Body of pancreas (tissue), 4 donors: ENCODE results near the gene SOCS7. TPM values are rescaled to one million over a fixed set of nuclear protein-coding genes. Genes with fewer than 3 reads are reported as not detected.
"Not testable (repeated sequence)": the region's sequence is repeated elsewhere in the genome, so short reads cannot be mapped to it uniquely, and the experiment has no call there.

Experiments used
- ATAC-seq: fragments of 150-250 bp; one replicate; pipeline ENCODE4 v1.9.1; 2016
- DNase-seq, 4 donors: peaks; one replicate each; pipeline ENCODE4 v3.0.0-alpha.2; 2019
- H3K27ac ChIP-seq, 4 donors: fragments of 200-600 bp; sonication (generic); 1 replicate in 3 of 4; 2 replicates in 1 of 4; pipeline versions ENCODE4 v1.5.1 to v1.6.1; 2016 to 2019; ENCODE audit warnings: mild to moderate bottlenecking in 1 of 4, mixed read lengths in 1 of 4, moderate library complexity in 1 of 4
- H3K27me3 ChIP-seq, 2 donors: fragments of 200-600 bp; sonication (generic); one replicate each; pipeline ENCODE4 v1.6.0; 2016; ENCODE audit warnings: mild to moderate bottlenecking in 1 of 2
- H3K36me3 ChIP-seq, 2 donors: fragments of 200-600 bp; sonication (generic); replicated peaks in 1 of 2; 2 replicates each; pipeline ENCODE4 v1.5.1; 2016; ENCODE audit warnings: low read depth in 2 of 2; ENCODE audit not compliant: insufficient read depth in 1 of 2
- H3K4me1 ChIP-seq: fragments of 200-600 bp; sonication (generic); one replicate; pipeline ENCODE4 v1.6.0; 2016
- H3K4me3 ChIP-seq, 2 donors: fragments of 200-600 bp; sonication (generic); 1 replicate in 1 of 2; 2 replicates in 1 of 2; pipeline ENCODE4 v1.5.1; 2016 to 2019
- H3K9me3 ChIP-seq, 3 donors: fragments of 200-600 bp; sonication (generic); 1 replicate in 2 of 3; 2 replicates in 1 of 3; pipeline ENCODE4 v1.5.1; 2016
- CTCF ChIP-seq, 7 experiments: fragments of 450-650 bp in 4 of 7; fragments of 200-600 bp in 3 of 7; sonication (generic) in 3 of 7; IDR thresholded peaks; one replicate each; pipeline ENCODE4 v1.5.1; 2016 to 2019; ENCODE audit warnings: antibody characterized with exemption in 7 of 7
- POLR2A ChIP-seq, 3 donors: fragments of 450-650 bp; IDR thresholded peaks; one replicate each; pipeline ENCODE4 v1.6.1; 2016; ENCODE audit warnings: antibody characterized with exemption in 3 of 3, mild to moderate bottlenecking in 2 of 3
- WGBS, 2 donors: methylation state at CpG; one replicate each; pipeline ENCODE4 v1.1.5; 2017; 5-methylcytosine and 5-hydroxymethylcytosine counted together
- intact Hi-C: fragments of 100-400 bp; cut with DNase I; formaldehyde crosslinking; loops from one replicate; pipeline ENCODE4 v1.15.1; 2023
- total RNA-seq, 2 donors: library from RNA; depleted of rRNA; stranded (reverse); fragments of >200 nt; gene quantifications; one replicate each; pipeline ENCODE4 v1.1.0, GENCODE V29; 2016

SOCS7 gene
- total RNA-seq, 2 donors from 2014 or later: 15.3 to 34.3 TPM

- no peaks in the 10 kb centered on the region for H3K9me3 ChIP-seq
- H3K36me3 ChIP-seq: no peaks in the 10 kb centered on the region
- WGBS, 2 donors: 81 to 82% methylated on average over 6 to 10 of the region's 10 CpGs
- H3K27ac ChIP-seq: no peak overlapping the region
- DNase-seq (no peak), ATAC-seq (no peak)
- intact Hi-C loops: no loop called here
- no peaks in the 10 kb centered on the region for H3K27me3 ChIP-seq
- no peak overlapping the region for H3K4me3 ChIP-seq
- no peak for TF ChIP-seq POLR2A (IDR thresholded peaks at IDR 0.05)
- no peak for TF ChIP-seq CTCF (IDR thresholded peaks at IDR 0.05)
- peaks cover 18% of the 10 kb centered on the region for H3K4me1 ChIP-seq
Observed at GRCh38 chr17:38431346-38432145, 79.9 kb downstream of the SOCS7 start.

- ATAC-seq (no peak), DNase-seq (no peak)
- H3K4me3 ChIP-seq: no peak overlapping the region
- H3K36me3 ChIP-seq: no peaks in the 10 kb centered on the region
- WGBS, 2 donors: 78 to 91% methylated on average over 8 to 18 of the region's 21 CpGs
- TF ChIP-seq CTCF (IDR thresholded peaks at IDR 0.05) (no peak), POLR2A (IDR thresholded peaks at IDR 0.05) (no peak)
- H3K27ac ChIP-seq: no peak overlapping the region
- no peaks in the 10 kb centered on the region for H3K27me3 ChIP-seq
- H3K4me1 ChIP-seq: peaks cover under 1% of the 10 kb centered on the region
- intact Hi-C loops: no loop called here
- H3K9me3 ChIP-seq: no peaks in the 10 kb centered on the region
Observed at GRCh38 chr17:38434178-38434665, 82.6 kb downstream of the SOCS7 start.

DNA sequence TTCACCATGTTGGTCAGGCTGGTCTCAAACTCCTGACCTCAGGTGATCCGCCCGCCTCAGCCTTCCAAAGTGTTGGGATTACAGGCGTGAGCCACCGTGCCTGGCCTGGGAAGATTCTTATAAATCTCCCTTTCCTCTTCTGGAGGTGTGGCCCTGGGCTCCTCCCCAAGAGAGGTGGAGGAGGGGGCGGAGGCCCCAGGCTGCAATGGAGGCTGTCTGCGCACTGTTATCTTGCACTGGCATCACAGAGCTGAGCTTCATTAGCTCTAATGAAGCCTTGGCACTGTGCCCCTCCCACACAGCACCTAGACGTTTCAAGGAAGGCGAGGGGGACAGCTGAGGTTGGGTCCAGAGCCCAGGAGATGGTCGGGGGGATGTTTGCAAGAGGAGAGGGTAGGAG is 84.2 kb downstream of the SOCS7 start:
- Histone ChIP-seq H3K9me3 (no peaks in the 10 kb centered on the region), H3K4me3 (no peak overlapping the region), H3K4me1 (no peaks in the 10 kb centered on the region), H3K27me3 (no peaks in the 10 kb centered on the region), H3K27ac (no peak overlapping the region), H3K36me3 (no peaks in the 10 kb centered on the region)
- ATAC-seq (no peak), DNase-seq (no peak)
- 65 to 69% methylated on average over 7 to 8 of the region's 9 CpGs for WGBS, 2 donors
- TF ChIP-seq CTCF (IDR thresholded peaks at IDR 0.05) (no peak), POLR2A (IDR thresholded peaks at IDR 0.05) (no peak)
- intact Hi-C loops: loop anchor here (5.0 kb wide), 1 partner anchor 47 kb away; no protein-coding TSS in a partner anchor

DNA sequence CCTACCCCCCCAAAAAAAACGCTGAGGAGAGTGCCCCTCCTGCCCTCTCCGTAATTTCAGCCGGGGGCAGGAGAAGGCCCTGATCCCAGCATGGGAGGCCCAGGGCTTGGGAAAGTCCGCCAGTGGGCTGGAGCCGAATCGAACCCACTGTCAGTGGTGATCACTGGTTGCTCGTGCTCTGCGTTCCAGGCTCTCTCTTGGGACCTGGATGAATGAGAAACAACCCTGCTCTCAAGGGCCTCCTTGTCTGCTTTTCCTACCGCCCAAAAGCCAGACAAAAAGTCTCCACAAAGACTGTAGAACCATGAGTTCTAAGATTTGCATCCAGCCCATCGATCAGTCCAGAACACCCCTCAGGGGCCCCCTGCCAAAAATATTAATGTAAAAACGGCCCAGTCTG is 84.7 kb downstream of the SOCS7 start:
- no peaks in the 10 kb centered on the region for H3K4me1 ChIP-seq
- H3K27ac ChIP-seq: no peak overlapping the region
- H3K9me3 ChIP-seq: no peaks in the 10 kb centered on the region
- ATAC-seq (no peak), DNase-seq (no peak)
- no peak for TF ChIP-seq POLR2A (IDR thresholded peaks at IDR 0.05)
- no peak for TF ChIP-seq CTCF (IDR thresholded peaks at IDR 0.05)
- H3K4me3 ChIP-seq: no peak overlapping the region
- H3K27me3 ChIP-seq: no peaks in the 10 kb centered on the region
- no peaks in the 10 kb centered on the region for H3K36me3 ChIP-seq
- WGBS, 2 donors: 62 to 71% methylated on average over 9 to 11 of the region's 11 CpGs
- intact Hi-C loops: loop anchor here (5.0 kb wide), 1 partner anchor 46 kb away; no protein-coding TSS in a partner anchor

- not testable (repeated sequence) for DNase-seq, H3K27ac ChIP-seq, H3K4me1 ChIP-seq, H3K27me3 ChIP-seq, H3K36me3 ChIP-seq, H3K9me3 ChIP-seq, H3K4me3 ChIP-seq, ATAC-seq
- intact Hi-C loops: loop anchor here (5.0 kb wide), 1 partner anchor 45 kb away; no protein-coding TSS in a partner anchor
- 91 to 100% methylated on average over 1 of the region's 1 CpG for WGBS, 2 donors
Observed at GRCh38 chr17:38437313-38437712, 85.7 kb downstream of the SOCS7 start.
